Psoas muscle (tissue), 8 donors: ENCODE results near the gene HAUS8. TPM values are rescaled to one million over a fixed set of nuclear protein-coding genes. Genes with fewer than 3 reads are reported as not detected.

Source experiments
- ATAC-seq, 4 donors: fragments of 200-7000 bp; cut with Tn5 transposase; one replicate each; pipeline ENCODE4 v1.9.1; 2020; ENCODE audit warnings: moderate library complexity in 3 of 4, mild to moderate bottlenecking in 2 of 4
- DNase-seq, 2 donors: peaks; one replicate each; pipeline ENCODE4 v3.0.0-alpha.2; 2020
- H3K27ac ChIP-seq: fragments of 200-600 bp; one replicate; pipeline ENCODE4 v1.8.0; 2022
- H3K27me3 ChIP-seq, 3 donors: fragments of 200-600 bp in 1 of 3; one replicate each; pipeline versions ENCODE4 v1.6.1 to v1.8.0; 2013 to 2022; ENCODE audit warnings: low read length in 2 of 3, mild to moderate bottlenecking in 2 of 3, moderate library complexity in 1 of 3; ENCODE audit not compliant: insufficient read depth in 3 of 3
- H3K36me3 ChIP-seq, 2 donors: fragments of 200-600 bp in 1 of 2; one replicate each; pipeline versions ENCODE4 v1.6.1 to v1.8.0; 2013 to 2022; ENCODE audit warnings: low read depth in 1 of 2, mild to moderate bottlenecking in 1 of 2, moderate library complexity in 1 of 2; ENCODE audit not compliant: insufficient read depth in 1 of 2
- H3K4me1 ChIP-seq: fragments of 200-600 bp; one replicate; pipeline ENCODE4 v1.8.0; 2022
- H3K4me3 ChIP-seq: fragments of 200-600 bp; one replicate; pipeline ENCODE4 v1.8.0; 2022; ENCODE audit warnings: mild to moderate bottlenecking
- H3K9me3 ChIP-seq: fragments of 200-600 bp; one replicate; pipeline ENCODE4 v1.8.0; 2022
- WGBS, 3 donors: extraction: QIAGEN DNeasy Blood & Tissue Kit; methylation state at CpG; one replicate each; pipeline versions ENCODE4 v1.1.6 to v1.1.7; 2013; 5-methylcytosine and 5-hydroxymethylcytosine counted together
- intact Hi-C, 2 donors: fragments of 100-400 bp; cut with DNase I; formaldehyde crosslinking; loops; one replicate each; pipeline versions ENCODE4 v1.11.0 to v1.14.2; 2022
- polyA plus RNA-seq, 3 donors: library from polyadenylated mRNA; stranded (reverse); fragments of 200-250 nt; gene quantifications; one replicate each; pipeline ENCODE4 v1.2.3, GENCODE V29; 2013
- total RNA-seq, 4 donors: library from RNA; stranded (reverse); fragmentation: NEBNext Ultra II Directional in 2 of 4; extraction: Animal tissue kit (Norgen Biotek cat#: 25700) in 2 of 4; gene quantifications; one replicate each; pipeline versions ENCODE4 v1.2.1 to v1.2.4, GENCODE V29; 2021 to 2023
- TF ChIP-seq, protein P1 (sequence below): fragments of 200-600 bp; IDR thresholded peaks from one replicate; pipeline ENCODE4 v1.8.0; 2022; ENCODE audit warnings: antibody characterized with exemption
- donor health status: healthy with polysubstance abuse.
- donor health status: DM: no; HTN: no; CAD: no; lungs with moderate emphysema.
- donor health status: Bipolar disorder and iron deficiency.
- donor health status: healthy.
- donor health status: DM: yes; HTN: yes; CAD: no.
- donor health status: DM: no; HTN: no; CAD: no.
- donor health status: DM: no; HTN: no; CAD: no.
- donor health status: DM: yes; HTN: yes; CAD: no.

Gene HAUS8
- total and polyA plus RNA-seq, 7 donors = 1.8 to 5.9 (median 4.2) TPM

DNA sequence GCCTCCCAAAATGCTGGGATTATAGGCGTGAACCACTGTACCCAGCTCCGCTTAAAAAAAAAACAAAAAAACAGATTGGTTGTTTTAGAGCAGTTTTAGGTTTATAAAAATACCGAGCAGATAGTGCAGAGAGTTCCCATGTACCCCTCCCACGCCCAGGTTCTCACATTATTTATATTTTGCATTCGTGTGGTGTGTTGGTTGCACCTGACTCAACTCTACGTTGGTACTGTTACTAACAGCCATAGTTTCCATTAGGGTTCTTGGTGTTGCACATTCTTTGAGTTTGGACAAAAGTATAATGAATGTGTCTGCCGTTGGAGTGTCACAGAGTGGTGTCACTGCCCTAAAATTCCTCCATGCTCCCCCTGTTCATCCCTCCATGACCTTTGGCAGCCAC lies 29.4 kb upstream of the HAUS8 start:
- Histone ChIP-seq H3K4me1 (peaks cover 10% of the 10 kb centered on the region), H3K36me3 (peaks cover 0 to 21% of the 10 kb centered on the region in 2 donors), H3K27ac (no peak overlapping the region), H3K4me3 (no peak overlapping the region), H3K9me3 (no peaks in the 10 kb centered on the region), H3K27me3 (no peaks in the 10 kb centered on the region)
- TF ChIP-seq, protein P1, sequence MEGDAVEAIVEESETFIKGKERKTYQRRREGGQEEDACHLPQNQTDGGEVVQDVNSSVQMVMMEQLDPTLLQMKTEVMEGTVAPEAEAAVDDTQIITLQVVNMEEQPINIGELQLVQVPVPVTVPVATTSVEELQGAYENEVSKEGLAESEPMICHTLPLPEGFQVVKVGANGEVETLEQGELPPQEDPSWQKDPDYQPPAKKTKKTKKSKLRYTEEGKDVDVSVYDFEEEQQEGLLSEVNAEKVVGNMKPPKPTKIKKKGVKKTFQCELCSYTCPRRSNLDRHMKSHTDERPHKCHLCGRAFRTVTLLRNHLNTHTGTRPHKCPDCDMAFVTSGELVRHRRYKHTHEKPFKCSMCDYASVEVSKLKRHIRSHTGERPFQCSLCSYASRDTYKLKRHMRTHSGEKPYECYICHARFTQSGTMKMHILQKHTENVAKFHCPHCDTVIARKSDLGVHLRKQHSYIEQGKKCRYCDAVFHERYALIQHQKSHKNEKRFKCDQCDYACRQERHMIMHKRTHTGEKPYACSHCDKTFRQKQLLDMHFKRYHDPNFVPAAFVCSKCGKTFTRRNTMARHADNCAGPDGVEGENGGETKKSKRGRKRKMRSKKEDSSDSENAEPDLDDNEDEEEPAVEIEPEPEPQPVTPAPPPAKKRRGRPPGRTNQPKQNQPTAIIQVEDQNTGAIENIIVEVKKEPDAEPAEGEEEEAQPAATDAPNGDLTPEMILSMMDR = no peak
- ATAC-seq = no peak
- intact Hi-C loops = no loop called here
- 86 to 90% (median 87%) methylated on average over 7 of the region's 7 CpGs for whole genome bisulfite sequencing, 3 donors
- DNase-seq = no peak

DNA sequence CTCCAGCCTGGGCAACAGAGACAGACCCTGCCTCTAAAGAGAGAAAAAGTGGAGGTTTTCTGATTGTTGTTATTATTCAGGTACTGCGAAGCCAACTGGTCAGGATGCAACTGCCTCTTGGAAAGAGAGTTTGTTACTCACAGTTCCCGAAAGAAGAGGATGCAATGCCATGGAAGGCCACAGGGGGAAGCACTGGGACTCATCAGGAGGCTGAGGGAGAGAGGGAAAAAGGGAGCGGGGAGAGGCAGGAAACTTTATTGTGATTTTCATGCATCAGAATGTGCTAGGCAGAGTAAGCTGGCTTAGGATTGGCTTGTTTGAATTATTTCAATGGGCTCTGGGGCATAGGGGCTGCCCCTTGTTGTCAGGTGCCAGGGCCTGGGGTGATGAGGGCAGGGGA lies 27.9 kb upstream of the HAUS8 start:
- WGBS, 3 donors = 66 to 86% (median 79%) methylated on average over 3 of the region's 3 CpGs
- intact Hi-C loops = no loop called here
- Histone ChIP-seq H3K4me1 (peaks cover 5% of the 10 kb centered on the region), H3K27me3 (no peaks in the 10 kb centered on the region), H3K4me3 (no peak overlapping the region), H3K9me3 (no peaks in the 10 kb centered on the region), H3K36me3 (peaks cover 0 to 21% of the 10 kb centered on the region in 2 donors), H3K27ac (no peak overlapping the region)
- DNase-seq (no peak), ATAC-seq (no peak)
- TF ChIP-seq, protein P1 = peak; percentile 23

DNA sequence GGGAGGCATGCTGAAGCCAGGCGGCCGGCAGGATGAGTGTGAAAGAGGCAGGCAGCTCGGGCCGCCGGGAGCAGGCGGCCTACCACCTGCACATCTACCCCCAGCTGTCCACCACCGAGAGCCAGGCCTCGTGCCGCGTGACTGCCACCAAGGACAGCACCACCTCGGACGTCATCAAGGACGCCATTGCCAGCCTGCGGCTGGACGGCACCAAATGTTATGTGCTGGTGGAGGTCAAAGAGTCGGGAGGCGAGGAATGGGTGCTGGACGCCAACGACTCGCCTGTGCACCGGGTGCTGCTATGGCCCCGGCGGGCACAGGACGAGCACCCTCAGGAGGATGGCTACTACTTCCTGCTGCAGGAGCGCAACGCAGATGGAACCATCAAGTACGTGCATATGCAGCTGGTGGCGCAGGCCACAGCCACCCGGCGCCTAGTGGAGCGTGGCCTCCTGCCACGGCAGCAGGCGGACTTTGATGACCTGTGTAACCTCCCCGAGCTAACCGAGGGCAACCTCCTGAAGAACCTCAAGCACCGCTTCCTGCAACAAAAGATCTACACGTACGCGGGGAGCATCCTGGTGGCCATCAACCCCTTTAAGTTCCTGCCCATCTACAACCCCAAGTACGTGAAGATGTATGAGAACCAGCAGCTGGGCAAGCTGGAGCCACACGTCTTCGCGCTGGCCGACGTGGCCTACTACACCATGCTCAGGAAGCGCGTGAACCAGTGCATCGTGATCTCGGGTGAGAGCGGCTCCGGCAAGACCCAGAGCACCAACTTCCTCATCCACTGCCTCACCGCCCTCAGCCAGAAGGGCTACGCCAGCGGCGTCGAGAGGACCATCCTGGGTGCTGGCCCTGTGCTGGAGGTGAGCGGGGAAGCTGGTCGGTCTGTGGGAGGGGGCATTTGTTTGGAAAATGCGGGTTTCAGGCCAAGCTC lies 26.7 kb upstream of the HAUS8 start:
- Histone ChIP-seq H3K27me3 (no peaks in the 10 kb centered on the region), H3K36me3 (peaks cover 0 to 21% of the 10 kb centered on the region in 2 donors), H3K27ac (no peak overlapping the region), H3K4me3 (no peak overlapping the region), H3K4me1 (no peaks in the 10 kb centered on the region), H3K9me3 (no peaks in the 10 kb centered on the region)
- TF ChIP-seq, protein P1 = no peak
- no peak for ATAC-seq
- intact Hi-C loops = no loop called here
- DNase-seq = no peak
- WGBS, 3 donors = 96 to 98% (median 97%) methylated on average over 55 to 59 of the region's 59 CpGs

DNA sequence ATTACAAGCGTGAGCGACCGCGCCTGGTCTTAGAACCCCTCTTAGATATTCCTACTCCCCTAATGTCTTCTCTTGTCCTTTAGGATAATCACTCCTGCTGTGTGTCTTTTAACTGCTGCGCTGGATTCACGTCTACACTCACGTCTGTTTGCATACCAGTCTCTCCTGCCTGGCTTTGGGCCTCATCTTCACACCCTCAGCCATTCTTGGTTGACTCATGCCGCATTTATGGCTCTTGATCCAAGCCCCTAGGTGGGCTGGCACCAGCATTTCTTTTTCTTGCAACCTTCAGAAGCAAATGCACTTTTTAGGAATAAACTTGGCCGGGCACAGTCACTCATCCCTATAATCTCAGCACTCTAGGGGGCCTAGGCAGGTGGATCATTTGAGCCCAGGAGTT lies 23.1 kb upstream of the HAUS8 start:
- no peaks in the 10 kb centered on the region for H3K9me3 ChIP-seq
- no peak overlapping the region for H3K4me3 ChIP-seq
- no peak overlapping the region for H3K27ac ChIP-seq
- no peaks in the 10 kb centered on the region for H3K27me3 ChIP-seq
- TF ChIP-seq, protein P1 = no peak
- DNase-seq = no peak
- 92 to 97% (median 94%) methylated on average over 9 of the region's 9 CpGs for WGBS, 3 donors
- peaks cover 0 to 12% of the 10 kb centered on the region in 2 donors for H3K36me3 ChIP-seq
- peaks cover 7% of the 10 kb centered on the region for H3K4me1 ChIP-seq
- intact Hi-C loops = no loop called here
- ATAC-seq = no peak
